NCI-H82 treated with DMSO at 0.1 percent for 48 hours (cell line): ENCODE measurements around the gene STXBP6.
"Not testable (repeated sequence)": the region's sequence is repeated elsewhere in the genome, so short reads cannot be mapped to it uniquely, and the experiment has no call there.

Experiments used
- DNase-seq: peaks from one replicate; lab custom pipeline; 2025; ENCODE audit not compliant: unreplicated experiment; lab: John Stamatoyannopoulos, UW

Gene STXBP6

GRCh38 chr14:24813089-24813815 lies 236.7 kb downstream of the STXBP6 start:
- DNase-seq, result no peak

DNA sequence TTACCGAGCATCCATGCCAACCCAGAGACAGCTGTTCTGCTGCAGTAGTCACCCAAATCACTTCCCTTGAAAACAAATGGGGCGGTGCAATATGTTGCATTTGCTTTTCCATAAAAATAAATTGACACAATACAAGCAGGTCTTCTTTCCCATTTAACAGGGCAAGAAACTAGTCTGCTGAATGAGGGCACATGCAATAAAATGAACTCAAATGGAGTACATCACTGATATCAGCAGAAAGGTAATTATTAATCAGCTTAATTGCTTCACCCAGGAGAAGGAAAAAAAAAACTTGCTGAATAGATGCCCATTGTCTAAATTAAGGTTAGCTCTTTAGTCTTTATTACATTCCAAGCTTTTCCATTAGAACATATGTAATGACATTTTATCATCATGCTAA lies 240.8 kb downstream of the STXBP6 start:
- no peak for DNase-seq

DNA sequence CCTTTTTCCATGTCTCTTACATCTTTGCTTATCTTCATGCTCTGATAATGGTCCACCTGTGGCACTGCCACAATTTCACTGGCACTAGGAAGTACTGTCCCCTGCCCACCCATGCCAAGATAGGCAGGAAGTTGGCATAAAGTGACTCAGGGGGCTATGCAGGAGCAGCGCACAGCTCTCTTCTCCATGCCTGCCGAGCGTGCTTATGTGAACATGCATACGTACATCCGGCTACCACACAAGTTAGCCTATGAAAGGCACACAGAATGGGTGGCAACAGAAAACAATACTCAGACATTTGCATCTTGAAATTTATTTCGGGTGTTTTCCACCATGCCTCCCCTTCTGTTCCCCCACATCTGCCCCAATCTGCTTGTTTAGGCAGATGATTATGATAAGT lies 241.5 kb downstream of the STXBP6 start:
- DNase-seq, result no peak

GRCh38 chr14:24806061-24806678 lies 243.8 kb downstream of the STXBP6 start:
- peak; percentile 10 for DNase-seq

DNA sequence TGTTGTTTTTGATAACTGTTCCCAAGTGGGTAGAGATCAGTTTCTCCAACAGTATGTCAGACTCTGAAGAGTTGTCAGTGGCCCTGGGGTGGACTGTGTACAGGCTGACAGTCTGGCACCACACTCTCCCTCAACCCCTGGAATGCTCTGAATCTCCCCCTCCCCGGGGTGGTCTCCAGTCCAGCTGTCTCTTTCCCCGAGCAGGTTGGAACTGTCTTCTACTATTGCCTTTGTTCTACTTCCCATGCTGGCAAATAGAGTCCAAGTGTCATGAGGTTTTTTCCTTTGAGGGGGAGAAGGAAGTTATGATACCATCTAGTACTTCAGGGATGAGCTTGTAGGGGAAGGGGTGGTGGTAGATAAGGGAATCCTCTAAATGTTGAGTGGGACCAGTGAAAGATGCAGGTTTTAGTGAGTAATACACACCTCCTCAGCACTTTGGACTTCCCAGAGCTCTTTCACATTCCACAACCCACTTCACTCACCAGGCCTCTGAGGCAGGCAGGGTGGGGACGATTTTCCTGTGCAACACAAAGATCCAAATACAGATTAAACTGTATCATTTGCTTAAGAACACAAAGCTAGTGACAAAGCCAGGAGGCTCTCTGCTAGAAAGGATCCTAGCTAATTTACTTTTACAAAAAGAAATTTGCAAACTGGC lies 245.3 kb downstream of the STXBP6 start:
- no peak for DNase-seq

DNA sequence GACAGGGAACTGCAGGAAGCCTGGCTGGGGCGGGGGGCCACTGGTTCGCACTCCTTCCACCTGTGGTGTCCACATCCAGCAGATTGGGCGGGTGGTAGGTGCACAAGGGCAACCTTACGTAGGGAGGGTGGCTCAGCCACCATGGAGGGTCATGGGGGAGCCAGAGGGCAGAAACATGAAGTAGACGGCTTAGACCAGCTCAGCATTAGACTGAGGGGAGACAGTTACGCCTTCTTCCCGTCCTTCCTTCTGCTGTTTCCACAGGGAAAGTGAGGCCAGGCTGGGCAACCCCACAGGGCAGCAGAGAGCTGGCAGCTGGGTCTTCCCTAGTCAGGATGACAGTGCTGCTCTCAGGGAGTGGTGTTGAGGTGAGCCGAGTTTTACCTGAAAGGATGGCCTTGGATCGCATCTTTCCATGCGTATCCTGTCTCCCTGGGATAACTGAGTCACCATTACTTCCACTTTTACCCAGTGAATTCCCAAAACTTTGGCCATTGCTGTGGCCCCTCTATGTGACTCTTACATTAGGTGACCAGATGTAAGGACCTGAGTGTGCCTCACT lies 245.9 kb downstream of the STXBP6 start:
- no peak for DNase-seq

DNA sequence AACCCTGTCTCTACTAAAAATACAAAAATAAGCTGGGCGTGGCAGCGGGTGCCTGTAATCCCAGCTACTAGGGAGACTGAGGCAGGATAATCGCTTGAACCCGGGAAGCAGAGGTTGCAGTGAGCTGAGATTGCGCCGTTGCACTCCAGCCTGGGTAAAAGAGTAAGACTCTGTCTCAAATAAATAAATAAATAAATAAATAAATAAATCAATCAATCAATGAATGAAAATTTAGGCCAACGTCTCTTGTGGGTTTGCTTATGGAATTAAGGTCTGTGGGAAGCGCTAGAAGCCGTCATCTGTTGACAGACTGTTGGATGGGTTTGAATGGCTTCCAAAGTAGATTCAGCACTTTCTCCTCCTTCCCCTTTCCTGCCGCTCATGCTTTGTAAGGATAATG lies 246.5 kb downstream of the STXBP6 start:
- not testable (repeated sequence) for DNase-seq

GRCh38 chr14:24802236-24802635 lies 247.7 kb downstream of the STXBP6 start:
- DNase-seq, result no peak

DNA sequence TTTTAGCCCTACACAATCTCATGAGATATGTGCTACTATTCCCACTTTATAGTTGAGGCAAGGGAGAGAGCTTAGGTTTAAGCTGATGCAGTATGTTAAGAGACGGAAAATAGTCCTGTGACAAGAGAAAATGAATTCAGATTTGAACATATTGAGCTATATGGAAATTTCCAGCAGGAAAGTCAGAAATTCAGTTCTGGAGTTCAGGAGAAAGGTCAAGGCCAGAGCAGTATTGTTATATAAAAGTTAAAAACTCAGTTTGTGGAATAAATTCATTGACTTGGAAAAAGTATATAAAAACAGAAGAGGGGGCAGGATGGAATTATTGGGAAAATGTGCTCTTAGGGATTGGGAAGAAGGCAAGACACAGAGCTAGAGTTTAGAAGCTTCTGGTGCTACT lies 248.9 kb downstream of the STXBP6 start:
- no peak for DNase-seq

DNA sequence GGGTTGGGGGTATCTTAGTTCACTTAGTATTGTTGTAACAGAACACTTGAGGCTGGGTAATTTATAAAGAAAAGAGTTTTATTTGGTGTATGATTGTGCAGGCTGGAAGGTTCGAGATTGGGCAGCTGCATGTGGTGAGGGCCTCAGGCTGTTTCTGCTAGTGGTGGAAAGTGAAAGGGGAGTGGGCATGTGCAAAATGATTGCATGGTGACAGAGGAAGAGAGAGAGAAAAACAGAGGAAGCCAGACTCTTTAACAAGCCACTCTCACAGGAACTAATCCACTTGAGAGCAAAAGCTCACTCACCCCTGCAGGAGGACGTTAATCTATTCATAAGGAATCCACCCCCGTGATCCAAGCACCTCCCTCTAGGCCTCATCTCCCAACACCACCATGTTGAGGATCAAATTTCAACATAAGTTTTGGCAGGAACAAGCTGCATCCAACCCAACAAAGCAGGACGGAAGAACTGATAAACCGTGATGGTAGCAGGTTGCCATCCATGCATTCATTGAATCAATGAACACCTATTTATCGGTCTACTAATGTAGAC lies 251.0 kb downstream of the STXBP6 start:
- DNase-seq, result no peak

DNA sequence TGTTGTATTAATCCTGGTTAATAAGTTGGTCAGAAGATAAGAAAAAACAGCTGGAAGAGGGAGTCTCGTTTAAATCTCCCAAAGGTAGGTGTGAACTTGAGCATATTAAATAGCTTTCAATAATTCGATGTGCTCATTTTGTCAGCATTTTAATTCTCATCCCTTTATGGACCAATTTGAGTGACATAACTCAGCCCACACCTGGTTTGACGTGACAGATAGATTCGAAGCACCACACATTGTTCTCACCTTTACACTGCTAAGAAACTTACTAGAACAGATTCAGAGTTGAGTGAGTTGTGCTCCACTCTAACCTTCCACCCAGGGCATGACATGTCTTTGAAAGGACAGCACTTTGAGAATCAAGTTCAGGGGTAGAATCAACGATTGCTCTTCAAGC lies 254.5 kb downstream of the STXBP6 start:
- DNase-seq, result no peak

DNA sequence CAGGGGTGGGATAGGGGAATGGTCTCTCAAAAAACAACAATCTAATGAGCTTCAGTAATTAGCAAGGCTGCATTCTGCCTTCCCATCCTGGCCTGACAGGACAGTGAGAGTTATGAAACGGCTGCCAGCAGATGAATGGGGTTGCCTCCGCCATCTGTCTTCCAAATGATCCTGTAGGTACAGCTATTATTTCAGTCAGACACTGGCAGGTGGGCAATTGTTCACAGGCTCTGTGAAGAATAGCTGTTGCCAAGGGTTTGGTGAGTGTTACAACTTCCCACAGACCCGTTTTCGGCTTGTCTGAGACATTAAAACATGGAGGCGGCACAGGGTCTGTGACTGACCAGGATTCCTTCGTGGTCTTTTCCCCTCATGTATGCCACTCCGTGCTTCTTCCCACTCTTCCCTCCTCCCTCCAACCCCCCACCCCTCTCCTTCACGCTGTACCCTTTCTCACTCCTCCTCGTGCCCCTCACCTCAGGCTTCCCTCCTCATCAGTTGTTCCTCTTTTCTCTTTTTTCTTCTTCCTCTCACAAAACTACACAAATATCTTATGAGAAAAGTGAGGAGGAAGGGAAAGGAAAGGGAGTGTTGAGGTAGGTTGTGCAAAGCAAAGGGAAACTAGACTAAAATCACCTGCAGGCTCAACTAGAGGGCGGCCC lies 255.2 kb downstream of the STXBP6 start:
- no peak for DNase-seq

DNA sequence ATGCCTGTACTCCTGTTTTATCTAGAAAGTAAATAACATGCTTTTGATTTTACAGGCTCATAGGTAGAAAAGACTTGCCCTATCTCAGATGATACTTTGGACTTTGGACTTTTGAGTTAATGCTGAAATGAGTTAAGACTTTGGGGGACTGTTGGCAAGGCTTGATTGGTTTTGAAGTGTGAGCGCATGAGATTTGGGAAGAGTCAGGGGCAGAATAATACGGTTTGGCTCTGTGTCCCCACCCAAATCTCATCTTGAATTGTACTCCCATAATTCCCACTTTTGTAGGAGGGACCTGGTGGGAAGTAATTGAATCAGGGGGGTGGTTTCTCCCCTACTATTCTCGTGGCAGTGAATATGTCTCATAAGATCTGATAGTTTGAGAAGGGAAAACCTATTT lies 259.8 kb downstream of the STXBP6 start:
- DNase-seq, result no peak

DNA sequence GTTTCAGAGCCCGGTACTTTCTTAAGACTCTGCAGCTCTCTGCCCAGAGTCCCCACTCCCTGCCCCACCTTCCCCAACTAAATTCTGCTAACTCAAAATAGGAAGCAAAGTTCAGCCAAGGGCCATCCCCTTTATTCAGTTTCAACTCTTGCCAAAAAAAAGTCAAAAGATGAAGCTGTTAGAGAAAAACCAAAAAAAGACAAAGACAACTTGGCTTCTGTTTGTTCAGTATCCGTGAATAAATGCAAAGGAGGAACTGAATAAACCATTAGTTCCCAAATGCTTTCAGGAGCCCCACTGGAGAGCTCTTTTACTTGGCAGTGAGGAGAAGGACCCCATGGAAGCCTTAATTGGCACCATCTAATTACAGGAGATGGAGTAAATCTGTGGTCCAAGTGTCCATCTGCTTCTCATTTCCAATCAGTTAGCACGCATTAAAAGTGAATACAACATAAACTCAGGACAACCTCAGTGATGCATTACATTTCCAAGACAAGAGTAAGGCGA lies 260.5 kb downstream of the STXBP6 start:
- DNase-seq, result no peak

- no peak for DNase-seq
Measured at GRCh38 chr14:24785698-24786097, 264.2 kb downstream of the STXBP6 start.

GRCh38 chr14:24784981-24785380 lies 265.0 kb downstream of the STXBP6 start:
- no peak for DNase-seq

- DNase-seq, result no peak
Measured at GRCh38 chr14:24783791-24784190, 266.2 kb downstream of the STXBP6 start.

DNA sequence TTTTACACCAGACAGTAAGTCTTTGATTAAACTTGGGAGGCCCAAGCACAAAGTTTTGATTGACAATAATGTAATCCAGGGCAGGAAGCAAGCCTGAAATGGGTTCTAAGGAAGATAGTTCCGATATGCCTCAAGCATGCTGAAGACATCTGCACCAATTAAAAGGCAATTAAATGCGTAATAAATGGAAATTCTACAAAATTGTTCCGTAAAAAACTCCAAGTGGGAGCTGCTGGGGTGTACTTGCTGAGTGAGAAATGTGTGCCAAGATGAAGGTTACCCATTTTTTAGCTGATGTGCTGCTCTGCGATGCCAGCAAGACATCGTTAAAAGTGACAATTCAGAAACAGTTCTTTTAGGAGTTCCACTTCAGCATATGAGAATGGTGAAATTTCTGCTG lies 269.7 kb downstream of the STXBP6 start:
- no peak for DNase-seq

DNA sequence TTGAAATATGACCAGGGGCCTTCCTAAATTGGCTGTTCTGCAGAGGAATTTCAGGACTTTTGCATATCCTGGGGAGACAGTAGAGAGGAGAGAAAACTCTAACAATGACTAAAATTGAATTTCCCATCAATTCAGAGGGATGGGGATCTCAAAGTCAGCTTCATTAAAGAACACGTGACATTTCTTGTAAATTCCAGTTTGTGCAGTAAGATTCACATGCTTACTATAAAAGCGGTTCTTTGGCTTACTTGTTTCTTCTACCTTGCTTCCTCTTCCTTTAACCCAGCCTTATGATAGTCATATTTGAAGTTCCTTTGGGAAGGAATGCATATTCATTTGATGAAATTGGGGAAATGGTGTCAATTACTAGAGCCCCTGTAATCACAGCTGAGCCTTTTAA lies 272.3 kb downstream of the STXBP6 start:
- no peak for DNase-seq

DNA sequence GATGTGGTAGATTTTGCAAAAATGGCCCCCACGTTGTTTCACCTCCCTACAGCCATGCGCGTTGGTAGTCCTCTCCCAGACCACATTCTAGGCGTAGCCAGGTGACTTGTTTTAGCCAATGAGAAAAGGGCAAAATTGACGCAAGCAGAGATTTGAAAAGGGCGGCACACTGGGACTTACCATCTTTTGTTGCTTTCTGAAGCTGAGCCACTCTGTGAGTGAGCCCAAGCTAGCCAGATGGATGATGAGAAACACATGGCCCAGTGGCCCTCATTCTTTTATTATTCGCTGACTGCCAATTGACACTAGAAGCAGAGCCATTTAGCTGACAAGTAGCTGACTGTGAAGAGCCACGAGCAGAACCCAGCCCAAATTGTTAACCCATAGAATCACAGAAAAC lies 274.0 kb downstream of the STXBP6 start:
- no peak for DNase-seq
